HL-60 (cell line): Measurements from ENCODE around the gene NPSR1.

Source experiments
- DNase-seq, 2 experiments: peaks; one replicate each; pipeline ENCODE4 v3.0.0-alpha.2; 2010 to 2020; ENCODE audit warnings: low read depth in 1 of 2, low spot score in 1 of 2
- H3K27ac ChIP-seq: fragments of 250-450 bp; sonication (Bioruptor Pico); replicated peaks from 2 replicates; pipeline ENCODE4 v1.5.1; 2020; ENCODE audit warnings: mild to moderate bottlenecking, moderate library complexity
- H3K27me3 ChIP-seq: fragments of 250-450 bp; sonication (Bioruptor Pico); 2 replicates; pipeline ENCODE4 v1.5.1; 2021; ENCODE audit warnings: mild to moderate bottlenecking, moderate library complexity; ENCODE audit not compliant: insufficient read depth, poor library complexity, severe bottlenecking
- H3K4me3 ChIP-seq: replicated peaks from 2 replicates; pipeline ENCODE4 v1.5.1; 2011; ENCODE audit warnings: mild to moderate bottlenecking, control low read depth, low read length; ENCODE audit not compliant: insufficient read depth
- GABPA ChIP-seq: IDR thresholded peaks from 2 replicates; pipeline ENCODE4 v1.6.1; 2012; ENCODE audit warnings: low read depth
- POLR2AphosphoS5 ChIP-seq: IDR thresholded peaks from 2 replicates; pipeline ENCODE4 v1.6.1; 2012; ENCODE audit warnings: low read depth
- SPI1 ChIP-seq: IDR thresholded peaks from 2 replicates; pipeline ENCODE4 v1.6.1; 2012; ENCODE audit warnings: low read depth, mild to moderate bottlenecking, borderline replicate concordance
- TF ChIP-seq, protein P1 (sequence below): IDR thresholded peaks from one replicate; pipeline ENCODE4 v1.5.1; 2011; ENCODE audit warnings: low read length, control low read depth, inconsistent platforms; ENCODE audit not compliant: insufficient read depth
- TF ChIP-seq, protein P2 (sequence below): IDR thresholded peaks from 2 replicates; pipeline ENCODE4 v1.6.1; 2012; ENCODE audit warnings: low read depth; ENCODE audit not compliant: insufficient replicate concordance

NPSR1 gene

DNA sequence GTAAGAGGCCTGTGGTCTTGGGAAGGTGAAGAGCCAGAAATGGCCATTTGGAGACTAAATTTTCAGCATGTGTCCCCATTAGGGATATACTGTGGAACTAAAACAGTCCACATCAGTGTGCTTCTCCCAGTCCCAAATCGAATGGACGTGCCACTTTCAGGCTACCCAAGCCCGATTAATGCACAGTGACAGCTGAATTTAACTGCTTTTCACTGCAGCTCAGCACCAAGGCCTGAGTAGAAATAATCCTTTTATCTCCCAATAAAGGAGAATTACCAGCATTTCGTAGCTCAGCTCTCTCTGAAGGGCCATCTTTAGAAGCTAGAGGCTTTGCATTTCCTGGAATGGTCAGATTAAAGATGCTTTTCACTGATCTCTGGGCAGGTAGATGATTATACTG, 183.3 kb downstream of the NPSR1 start:
- no peaks in the 10 kb centered on the region for H3K27me3 ChIP-seq
- no peak overlapping the region for H3K27ac ChIP-seq
- no peak overlapping the region for H3K4me3 ChIP-seq
- TF ChIP-seq SPI1 (no peak), GABPA (no peak)
- TF ChIP-seq, protein P1, sequence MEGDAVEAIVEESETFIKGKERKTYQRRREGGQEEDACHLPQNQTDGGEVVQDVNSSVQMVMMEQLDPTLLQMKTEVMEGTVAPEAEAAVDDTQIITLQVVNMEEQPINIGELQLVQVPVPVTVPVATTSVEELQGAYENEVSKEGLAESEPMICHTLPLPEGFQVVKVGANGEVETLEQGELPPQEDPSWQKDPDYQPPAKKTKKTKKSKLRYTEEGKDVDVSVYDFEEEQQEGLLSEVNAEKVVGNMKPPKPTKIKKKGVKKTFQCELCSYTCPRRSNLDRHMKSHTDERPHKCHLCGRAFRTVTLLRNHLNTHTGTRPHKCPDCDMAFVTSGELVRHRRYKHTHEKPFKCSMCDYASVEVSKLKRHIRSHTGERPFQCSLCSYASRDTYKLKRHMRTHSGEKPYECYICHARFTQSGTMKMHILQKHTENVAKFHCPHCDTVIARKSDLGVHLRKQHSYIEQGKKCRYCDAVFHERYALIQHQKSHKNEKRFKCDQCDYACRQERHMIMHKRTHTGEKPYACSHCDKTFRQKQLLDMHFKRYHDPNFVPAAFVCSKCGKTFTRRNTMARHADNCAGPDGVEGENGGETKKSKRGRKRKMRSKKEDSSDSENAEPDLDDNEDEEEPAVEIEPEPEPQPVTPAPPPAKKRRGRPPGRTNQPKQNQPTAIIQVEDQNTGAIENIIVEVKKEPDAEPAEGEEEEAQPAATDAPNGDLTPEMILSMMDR: no peak
- DNase-seq: no peak

DNA sequence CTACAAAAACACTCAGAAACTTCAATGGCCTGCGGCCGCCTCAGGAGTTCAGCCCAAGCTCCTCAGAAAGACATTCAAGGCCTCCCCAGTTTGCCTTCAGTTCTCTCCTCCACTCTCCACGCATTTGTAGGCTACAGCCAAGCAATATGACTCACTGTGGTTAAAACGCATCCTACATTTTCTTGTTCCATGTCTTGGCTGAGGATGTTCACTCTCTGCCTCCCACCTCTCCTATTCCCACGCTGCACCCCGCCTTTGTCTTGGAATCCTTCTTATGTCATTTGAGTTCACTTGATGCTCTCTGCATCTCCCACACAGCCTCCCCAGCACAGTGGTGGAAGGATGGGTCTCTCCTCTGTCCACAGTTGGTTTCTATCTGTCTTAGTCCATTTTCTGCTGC, 184.8 kb downstream of the NPSR1 start:
- no peak for DNase-seq
- TF ChIP-seq SPI1 (no peak), GABPA (no peak), POLR2AphosphoS5 (no peak)
- TF ChIP-seq, protein P2, sequence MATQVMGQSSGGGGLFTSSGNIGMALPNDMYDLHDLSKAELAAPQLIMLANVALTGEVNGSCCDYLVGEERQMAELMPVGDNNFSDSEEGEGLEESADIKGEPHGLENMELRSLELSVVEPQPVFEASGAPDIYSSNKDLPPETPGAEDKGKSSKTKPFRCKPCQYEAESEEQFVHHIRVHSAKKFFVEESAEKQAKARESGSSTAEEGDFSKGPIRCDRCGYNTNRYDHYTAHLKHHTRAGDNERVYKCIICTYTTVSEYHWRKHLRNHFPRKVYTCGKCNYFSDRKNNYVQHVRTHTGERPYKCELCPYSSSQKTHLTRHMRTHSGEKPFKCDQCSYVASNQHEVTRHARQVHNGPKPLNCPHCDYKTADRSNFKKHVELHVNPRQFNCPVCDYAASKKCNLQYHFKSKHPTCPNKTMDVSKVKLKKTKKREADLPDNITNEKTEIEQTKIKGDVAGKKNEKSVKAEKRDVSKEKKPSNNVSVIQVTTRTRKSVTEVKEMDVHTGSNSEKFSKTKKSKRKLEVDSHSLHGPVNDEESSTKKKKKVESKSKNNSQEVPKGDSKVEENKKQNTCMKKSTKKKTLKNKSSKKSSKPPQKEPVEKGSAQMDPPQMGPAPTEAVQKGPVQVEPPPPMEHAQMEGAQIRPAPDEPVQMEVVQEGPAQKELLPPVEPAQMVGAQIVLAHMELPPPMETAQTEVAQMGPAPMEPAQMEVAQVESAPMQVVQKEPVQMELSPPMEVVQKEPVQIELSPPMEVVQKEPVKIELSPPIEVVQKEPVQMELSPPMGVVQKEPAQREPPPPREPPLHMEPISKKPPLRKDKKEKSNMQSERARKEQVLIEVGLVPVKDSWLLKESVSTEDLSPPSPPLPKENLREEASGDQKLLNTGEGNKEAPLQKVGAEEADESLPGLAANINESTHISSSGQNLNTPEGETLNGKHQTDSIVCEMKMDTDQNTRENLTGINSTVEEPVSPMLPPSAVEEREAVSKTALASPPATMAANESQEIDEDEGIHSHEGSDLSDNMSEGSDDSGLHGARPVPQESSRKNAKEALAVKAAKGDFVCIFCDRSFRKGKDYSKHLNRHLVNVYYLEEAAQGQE: no peak
- TF ChIP-seq, protein P1: no peak

DNA sequence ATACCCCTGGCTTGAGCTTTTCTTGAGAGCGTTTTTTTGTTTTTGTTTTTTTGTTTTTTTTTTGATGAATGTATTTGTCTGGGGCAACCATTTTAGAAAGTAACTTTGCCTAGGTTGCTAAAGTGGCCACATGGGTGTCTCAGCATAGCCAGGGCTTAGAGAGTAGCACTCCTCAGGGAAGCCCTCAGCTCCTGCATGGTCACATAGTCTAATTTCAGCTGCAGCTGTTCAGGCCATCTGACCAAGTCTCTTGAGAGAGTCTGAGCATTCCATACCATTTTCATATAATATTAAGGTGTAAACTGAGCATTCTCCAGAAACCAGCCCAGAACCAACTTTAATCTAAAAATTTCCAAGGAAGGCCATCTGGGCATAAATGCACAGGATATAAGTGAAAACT, 186.4 kb downstream of the NPSR1 start:
- TF ChIP-seq, protein P1: no peak
- TF ChIP-seq GABPA: no peak
- no peak for TF ChIP-seq SPI1
- no peak for TF ChIP-seq POLR2AphosphoS5
- TF ChIP-seq, protein P2: no peak
- no peaks in the 10 kb centered on the region for H3K27me3 ChIP-seq
- no peak overlapping the region for H3K4me3 ChIP-seq
- DNase-seq: no peak
- H3K27ac ChIP-seq: no peak overlapping the region

More for the DNA sequence above, 184.8 kb downstream of the NPSR1 start:
- Histone ChIP-seq H3K4me3 (no peak overlapping the region), H3K27me3 (no peaks in the 10 kb centered on the region), H3K27ac (no peak overlapping the region)

DNA sequence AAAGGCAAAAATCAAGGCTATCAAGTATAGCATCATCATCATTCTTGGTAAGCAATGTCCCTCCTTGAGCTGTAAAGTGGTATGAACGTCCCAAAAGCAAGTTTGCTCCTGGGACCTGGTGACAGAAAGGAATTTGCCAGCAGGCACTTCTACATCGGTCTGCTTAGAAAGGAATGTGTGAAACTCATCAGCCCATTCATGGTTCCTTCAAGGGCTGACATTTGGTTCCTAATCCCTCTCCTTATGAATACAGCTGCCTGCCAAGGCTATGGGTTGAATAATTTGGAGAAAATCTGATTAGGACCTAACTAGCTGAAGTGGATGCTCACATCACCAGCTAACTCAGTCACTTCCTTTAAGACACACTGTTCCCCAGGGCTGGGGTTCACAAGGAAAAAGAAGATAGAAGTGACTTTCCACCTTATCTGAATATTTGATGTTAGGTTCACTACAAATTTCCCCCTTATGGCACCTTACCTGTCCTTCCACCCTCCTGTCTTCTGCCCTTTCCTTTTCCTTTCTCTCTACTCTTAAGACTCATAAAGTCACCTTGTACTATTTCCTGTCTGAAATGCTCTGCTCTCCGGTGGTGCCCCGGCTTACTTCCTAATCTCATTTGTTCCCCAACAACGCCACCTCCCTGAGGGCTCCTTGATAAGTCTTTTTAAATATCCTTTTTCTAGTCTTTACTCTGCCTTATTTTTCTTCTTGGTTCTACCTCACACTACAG, 187.1 kb downstream of the NPSR1 start:
- Histone ChIP-seq H3K4me3 (no peak overlapping the region), H3K27me3 (no peaks in the 10 kb centered on the region), H3K27ac (no peak overlapping the region)
- no peak for DNase-seq
- TF ChIP-seq, protein P1: no peak
- TF ChIP-seq GABPA (no peak), POLR2AphosphoS5 (no peak), SPI1 (no peak)
- TF ChIP-seq, protein P2: no peak
